Activated CD8-positive, alpha-beta T cell treated with anti-CD3 and anti-CD28 coated beads, Interleukin-2, amount 10 ng/mL, durations not matched to agents 7 days and 5 days (primary cell): Measurements from ENCODE around the gene CIP2A. TPM values are rescaled to one million over a fixed set of nuclear protein-coding genes. Genes with fewer than 3 reads are reported as not detected.

Experiments used
- ATAC-seq: fragments of 150-1000 bp; cut with Tn5 transposase; one replicate; pipeline ENCODE4 v1.10.0; 2021; ENCODE audit warnings: moderate library complexity
- CTCF ChIA-PET: fragments of 350-600 bp; sonication (Branson Sonifier 250); formaldehyde crosslinking; loops from one replicate; lab custom pipeline; 2021; ENCODE audit warnings: antibody characterized with exemption; lab: Charles Lee
- POLR2A ChIA-PET: fragments of 350-600 bp; sonication (Branson Sonifier 250); formaldehyde crosslinking; loops from one replicate; lab custom pipeline; 2021; ENCODE audit warnings: antibody characterized with exemption; lab: Charles Lee
- DNase-seq: peaks from one replicate; pipeline ENCODE4 v3.0.0-alpha.2; 2020
- H3K27ac Mint-ChIP-seq: one replicate; pipeline ENCODE4 v1.8.0; 2021; ENCODE audit warnings: mild to moderate bottlenecking, mixed read lengths
- H3K27me3 Mint-ChIP-seq: one replicate; pipeline ENCODE4 v1.8.0; 2021; ENCODE audit warnings: low read depth, mixed read lengths
- H3K36me3 Mint-ChIP-seq: one replicate; pipeline ENCODE4 v1.8.0; 2021; ENCODE audit warnings: low read depth, mixed read lengths
- H3K4me1 Mint-ChIP-seq: one replicate; pipeline ENCODE4 v1.8.0; 2021; ENCODE audit warnings: low read depth, mixed read lengths
- H3K4me3 Mint-ChIP-seq: one replicate; pipeline ENCODE4 v1.8.0; 2021; ENCODE audit warnings: mild to moderate bottlenecking, mixed read lengths
- H3K9me3 Mint-ChIP-seq: one replicate; pipeline ENCODE4 v1.8.0; 2022; ENCODE audit warnings: mixed read lengths; ENCODE audit not compliant: insufficient read depth
- total RNA-seq, 2 experiments: library from RNA; stranded (reverse); gene quantifications; one replicate each; pipeline ENCODE4 v1.2.3, GENCODE V29; 2021

Gene CIP2A
- total RNA-seq, 2 experiments from 2014 or later: 58.5 to 64.3 TPM

GRCh38 chr3:108510496-108510895, 78.7 kb downstream of the CIP2A start, which contains the start of gene MYH15:
MYH15 (minus strand) TSS chr3:108510596; CDS start chr3:108510530, 66 bp downstream.
- ATAC-seq: no peak
- CTCF ChIA-PET: no interaction called here
- H3K27ac Mint-ChIP-seq: no peak within 1 kb of the TSS

GRCh38 chr3:108509871-108510270, 79.4 kb downstream of the CIP2A start:
- Mint-ChIP-seq H3K4me3 (no peak overlapping the region), H3K27ac (no peak overlapping the region), H3K36me3 (no peaks in the 10 kb centered on the region), H3K4me1 (no peaks in the 10 kb centered on the region), H3K27me3 (peaks cover 2% of the 10 kb centered on the region), H3K9me3 (no peaks in the 10 kb centered on the region)
- no peak for DNase-seq
- CTCF ChIA-PET: no interaction called here
- POLR2A ChIA-PET: no interaction called here
- ATAC-seq: no peak

More at GRCh38 chr3:108510496-108510895, 78.7 kb downstream of the CIP2A start, which contains the start of gene MYH15:
- Mint-ChIP-seq H3K4me1 (no peaks in the 10 kb centered on the region), H3K36me3 (no peaks in the 10 kb centered on the region), H3K27me3 (peaks cover 4% of the 10 kb centered on the region), H3K4me3 (no peak within 1 kb of the TSS), H3K9me3 (no peaks in the 10 kb centered on the region)
- DNase-seq: no peak
- POLR2A ChIA-PET: no interaction called here

GRCh38 chr3:108509263-108509662, 80.0 kb downstream of the CIP2A start:
- POLR2A ChIA-PET: no interaction called here
- no peaks in the 10 kb centered on the region for H3K9me3 Mint-ChIP-seq
- DNase-seq: no peak
- H3K4me3 Mint-ChIP-seq: no peak overlapping the region
- no peaks in the 10 kb centered on the region for H3K36me3 Mint-ChIP-seq
- CTCF ChIA-PET: no interaction called here
- no peak overlapping the region for H3K27ac Mint-ChIP-seq
- H3K27me3 Mint-ChIP-seq: peaks cover 2% of the 10 kb centered on the region
- H3K4me1 Mint-ChIP-seq: no peaks in the 10 kb centered on the region
- no peak for ATAC-seq

- CTCF ChIA-PET: interaction anchor here (0.8 to 1.2 kb wide), 2 partner anchors 18 to 30 kb away, joined by 3 read pairs; no protein-coding TSS in a partner anchor
- H3K36me3 Mint-ChIP-seq: no peaks in the 10 kb centered on the region
- no peak for ATAC-seq
These were observed 81.3 kb downstream of the CIP2A start for GRCh38 chr3:108507902-108508301.

GRCh38 chr3:108505811-108506210, 83.4 kb downstream of the CIP2A start:
- ChIA-PET CTCF (interaction anchor here (1.1 to 1.5 kb wide), 3 partner anchors 14 to 46 kb away, joined by 3 read pairs; no protein-coding TSS in a partner anchor), POLR2A (no interaction called here)
- H3K27ac Mint-ChIP-seq: no peak overlapping the region

More at GRCh38 chr3:108507902-108508301, 81.3 kb downstream of the CIP2A start:
- Mint-ChIP-seq H3K4me3 (no peak overlapping the region), H3K4me1 (no peaks in the 10 kb centered on the region), H3K9me3 (no peaks in the 10 kb centered on the region), H3K27me3 (peaks cover 5% of the 10 kb centered on the region), H3K27ac (no peak overlapping the region)
- POLR2A ChIA-PET: no interaction called here
- DNase-seq: no peak

GRCh38 chr3:108503722-108504121, 85.5 kb downstream of the CIP2A start:
- no peak overlapping the region for H3K27ac Mint-ChIP-seq
- no peak for DNase-seq
- ChIA-PET POLR2A (no interaction called here), CTCF (no interaction called here)
- H3K4me1 Mint-ChIP-seq: no peaks in the 10 kb centered on the region
- peaks cover 6% of the 10 kb centered on the region for H3K27me3 Mint-ChIP-seq
- no peaks in the 10 kb centered on the region for H3K9me3 Mint-ChIP-seq
- H3K4me3 Mint-ChIP-seq: no peak overlapping the region
- H3K36me3 Mint-ChIP-seq: no peaks in the 10 kb centered on the region
- no peak for ATAC-seq

More at GRCh38 chr3:108505811-108506210, 83.4 kb downstream of the CIP2A start:
- ATAC-seq: no peak
- Mint-ChIP-seq H3K36me3 (no peaks in the 10 kb centered on the region), H3K27me3 (peaks cover 6% of the 10 kb centered on the region), H3K4me3 (no peak overlapping the region), H3K9me3 (no peaks in the 10 kb centered on the region), H3K4me1 (no peaks in the 10 kb centered on the region)
- DNase-seq: no peak

- Mint-ChIP-seq H3K4me1 (no peaks in the 10 kb centered on the region), H3K4me3 (no peak overlapping the region), H3K36me3 (no peaks in the 10 kb centered on the region), H3K27me3 (peaks cover 4% of the 10 kb centered on the region), H3K9me3 (no peaks in the 10 kb centered on the region), H3K27ac (no peak overlapping the region)
- CTCF ChIA-PET: no interaction called here
- POLR2A ChIA-PET: no interaction called here
- ATAC-seq (no peak), DNase-seq (no peak)
These were observed 87.7 kb downstream of the CIP2A start for GRCh38 chr3:108501535-108501934.

GRCh38 chr3:108500728-108501127, 88.5 kb downstream of the CIP2A start:
- Mint-ChIP-seq H3K4me3 (no peak overlapping the region), H3K27ac (no peak overlapping the region), H3K36me3 (no peaks in the 10 kb centered on the region), H3K27me3 (peaks cover 4% of the 10 kb centered on the region), H3K9me3 (no peaks in the 10 kb centered on the region), H3K4me1 (no peaks in the 10 kb centered on the region)
- CTCF ChIA-PET: no interaction called here
- POLR2A ChIA-PET: no interaction called here
- DNase-seq (no peak), ATAC-seq (no peak)

Other genes starting within 250 kb of the CIP2A start
- under 1 TPM; 0.13 to 0.21 TPM for gene MYH15, start 78.8 kb downstream of the CIP2A start, total RNA-seq
- gene DZIP3, start 284 bp upstream of the CIP2A start, total RNA-seq: 10 to 100 TPM; 20.5 to 20.8 TPM
- not detected for gene RETNLB, start 168.0 kb upstream of the CIP2A start, total RNA-seq
- 10 to 100 TPM; 54.5 to 58.4 TPM for gene TRAT1, start 233.3 kb upstream of the CIP2A start, total RNA-seq